Endothelial cell of umbilical vein (primary cell): Measurements from ENCODE around the gene COL16A1. TPM values are rescaled to one million over a fixed set of nuclear protein-coding genes. Genes with fewer than 3 reads are reported as not detected.

ENCODE experiments used
- BruUV-seq: library from RNA; stranded (reverse); fragments of 400-500 nt; replicated peaks from 2 replicates; lab custom pipeline; 2021; lab: Mats Ljungman, UMichigan
- CTCF ChIA-PET: fragments of 300-600, 350-600 bp; sonication (Branson Sonifier 250); formaldehyde crosslinking; loops from one replicate; lab custom pipeline; 2021; ENCODE audit warnings: antibody characterized with exemption, inconsistent platforms; lab: Charles Lee
- POLR2A ChIA-PET: fragments of 300-600, 350-600 bp; sonication (Branson Sonifier 250); formaldehyde crosslinking; loops from one replicate; lab custom pipeline; 2021; ENCODE audit warnings: antibody characterized with exemption, inconsistent platforms; lab: Charles Lee
- DNase-seq: peaks from one replicate; pipeline ENCODE4 v3.0.0-alpha.2; 2011; ENCODE audit warnings: low read depth, low spot score
- FAIRE-seq: peaks from 2 replicates; lab custom pipeline; 2011; peaks lifted over from hg19 to GRCh38; lab: Jason Lieb, UNC
- H2AFZ ChIP-seq: 2 replicates; pipeline ENCODE4 v1.6.0; 2012; ENCODE audit warnings: low read depth, low read length, control low read depth, inconsistent platforms
- H3K27ac ChIP-seq: 2 replicates; pipeline ENCODE4 v1.5.1; 2011; ENCODE audit warnings: low read depth, mild to moderate bottlenecking, control low read depth, low read length, moderate library complexity; ENCODE audit not compliant: insufficient read depth
- H3K27me3 ChIP-seq, 2 experiments: 2 replicates each; pipeline versions ENCODE4 v1.6.0 to v1.6.1; 2011; ENCODE audit warnings: low read length in 2 of 2, mixed read lengths in 1 of 2; ENCODE audit not compliant: control insufficient read depth in 2 of 2, insufficient read depth in 2 of 2
- H3K36me3 ChIP-seq, 2 experiments: 2 replicates in 1 of 2; 3 replicates in 1 of 2; pipeline ENCODE4 v1.5.1; 2011; ENCODE audit warnings: low read length in 2 of 2, mild to moderate bottlenecking in 1 of 2, moderate library complexity in 1 of 2; ENCODE audit not compliant: control insufficient read depth in 2 of 2, insufficient read depth in 2 of 2; ENCODE audit errors: extremely low read depth in 1 of 2
- H3K4me1 ChIP-seq: 3 replicates; pipeline ENCODE4 v1.5.1; 2011; ENCODE audit warnings: mild to moderate bottlenecking, low read length; ENCODE audit not compliant: control insufficient read depth, insufficient read depth; ENCODE audit errors: extremely low read depth
- H3K4me2 ChIP-seq: 2 replicates; pipeline ENCODE4 v1.6.1; 2011; ENCODE audit warnings: low read length, control low read depth, mixed read lengths; ENCODE audit not compliant: insufficient read depth
- H3K4me3 ChIP-seq, 3 experiments: fragments of 200-600 bp in 1 of 3; sonication (generic), shearing (Covaris generic) in 1 of 3; replicated peaks in 1 of 3; 2 replicates each; pipeline ENCODE4 v1.5.1; 2011 to 2016; ENCODE audit warnings: control low read depth in 3 of 3, low read length in 3 of 3, mild to moderate bottlenecking in 2 of 3, inconsistent platforms in 1 of 3, low read depth in 1 of 3, moderate library complexity in 1 of 3; ENCODE audit not compliant: insufficient read depth in 1 of 3
- H3K79me2 ChIP-seq: 2 replicates; pipeline ENCODE4 v1.6.0; 2012; ENCODE audit warnings: low read length, inconsistent platforms; ENCODE audit not compliant: control insufficient read depth, insufficient read depth
- H3K9ac ChIP-seq: replicated peaks from 2 replicates; pipeline ENCODE3; 2011; ENCODE audit warnings: low read length, control low read depth; ENCODE audit not compliant: insufficient read depth; ENCODE audit errors: extremely low read depth
- H3K9me1 ChIP-seq: replicated peaks from 3 replicates; pipeline ENCODE4 v1.6.0; 2011; ENCODE audit warnings: mild to moderate bottlenecking, low read length; ENCODE audit not compliant: control insufficient read depth, insufficient read depth; ENCODE audit errors: extremely low read depth
- H3K9me3 ChIP-seq: replicated peaks from 2 replicates; pipeline ENCODE4 v1.5.1; 2012; ENCODE audit warnings: low read length, inconsistent platforms; ENCODE audit not compliant: control insufficient read depth, insufficient read depth
- H4K20me1 ChIP-seq: replicated peaks from 2 replicates; pipeline ENCODE3; 2011; ENCODE audit warnings: mild to moderate bottlenecking, low read length; ENCODE audit not compliant: control insufficient read depth, insufficient read depth; ENCODE audit errors: extremely low read depth
- EZH2 ChIP-seq: IDR thresholded peaks from 2 replicates; pipeline ENCODE4 v1.6.1; 2012; ENCODE audit warnings: borderline replicate concordance, low read depth, mild to moderate bottlenecking, moderate library complexity, low read length, inconsistent platforms; ENCODE audit not compliant: severe bottlenecking
- FOS ChIP-seq: IDR thresholded peaks from 2 replicates; pipeline ENCODE4 v1.6.1; 2011; ENCODE audit warnings: mild to moderate bottlenecking, low read length, moderate library complexity, borderline replicate concordance; ENCODE audit not compliant: insufficient read depth
- GATA2 ChIP-seq: IDR thresholded peaks from 2 replicates; pipeline ENCODE4 v1.7.0; 2011; ENCODE audit warnings: low read depth, mild to moderate bottlenecking, moderate library complexity, mixed read lengths, low read length; ENCODE audit not compliant: insufficient read length, insufficient read depth
- JUN ChIP-seq: IDR thresholded peaks from 2 replicates; pipeline ENCODE4 v1.6.1; 2011; ENCODE audit warnings: borderline replicate concordance, low read depth; ENCODE audit not compliant: insufficient read length, insufficient read depth
- MYC ChIP-seq: IDR thresholded peaks from one replicate; pipeline ENCODE4 v1.6.1; 2011; ENCODE audit warnings: mild to moderate bottlenecking, low read depth, low read length
- POLR2A ChIP-seq: IDR thresholded peaks from 2 replicates; pipeline ENCODE4 v1.6.1; 2012; ENCODE audit warnings: low read depth, mild to moderate bottlenecking, control low read depth, low read length
- POLR2AphosphoS5 ChIP-seq: IDR thresholded peaks from 2 replicates; pipeline ENCODE4 v1.6.1; 2012; ENCODE audit warnings: low read depth, mild to moderate bottlenecking, control low read depth, low read length, moderate library complexity; ENCODE audit not compliant: insufficient read depth
- dilution Hi-C: fragments of 300-500 bp; cut with MboI; formaldehyde crosslinking; loops from one replicate; pipeline ENCODE4 v1.15.0; 2019; ENCODE audit warnings: low sequenced_read_pairs; ENCODE audit not compliant: extremely low pct_ligation_motif_present
- intact Hi-C: fragments of 100-400 bp; cut with micrococcal nuclease; formaldehyde crosslinking; loops from one replicate; pipeline ENCODE4 v1.10.0; 2022
- polyA plus RNA-seq, 4 experiments: library from polyadenylated mRNA; depleted of rRNA in 3 of 4; stranded (reverse) in 3 of 4; unstranded in 1 of 4; fragments of >200 nt; gene quantifications; 2 replicates each; pipeline versions ENCODE4 v1.2.1 to v1.2.3, GENCODE V29; 2011 to 2012; ENCODE audit warnings: missing spikeins in 1 of 4
- total RNA-seq: library from RNA; stranded (reverse); gene quantifications from 2 replicates; pipeline ENCODE4 v1.2.3, GENCODE V29; 2021
- TF ChIP-seq, protein P1 (sequence below), 2 donors: IDR thresholded peaks; 1 replicate in 1 of 2; 2 replicates in 1 of 2; pipeline ENCODE4 v1.5.1; 2011; ENCODE audit warnings: low read length in 2 of 2, mild to moderate bottlenecking in 2 of 2, moderate library complexity in 2 of 2, control low read depth in 1 of 2, inconsistent platforms in 1 of 2, low read depth in 1 of 2; ENCODE audit not compliant: insufficient read depth in 1 of 2; ENCODE audit errors: extremely low read depth in 1 of 2

Gene COL16A1
- total and polyA plus RNA-seq, 2 donors (not counting 3 experiments of a cell fraction or from before 2014, with no cell fraction given): 0.68 to 1.2 TPM

- dilution Hi-C loops (no loop called here), intact Hi-C loops (no loop called here)
- Histone ChIP-seq H3K9ac (no peak overlapping the region), H2AFZ (no peak overlapping the region), H3K4me2 (no peak overlapping the region), H3K36me3 (no peaks in the 10 kb centered on the region), H3K79me2 (no peaks in the 10 kb centered on the region), H4K20me1 (no peaks in the 10 kb centered on the region), H3K9me3 (no peaks in the 10 kb centered on the region), H3K27me3 (no peaks in the 10 kb centered on the region), H3K9me1 (no peaks in the 10 kb centered on the region), H3K4me1 (peaks cover 19% of the 10 kb centered on the region), H3K27ac (no peak overlapping the region), H3K4me3 (no peak overlapping the region)
- FAIRE-seq: no peak
- ChIA-PET CTCF (interaction anchor here (0.7 to 2.9 kb wide), 6 partner anchors 17 to 105 kb away, joined by 3 to 15 read pairs (median 4); no protein-coding TSS in a partner anchor), POLR2A (no interaction called here)
- TF ChIP-seq MYC: no peak
- TF ChIP-seq, protein P1, sequence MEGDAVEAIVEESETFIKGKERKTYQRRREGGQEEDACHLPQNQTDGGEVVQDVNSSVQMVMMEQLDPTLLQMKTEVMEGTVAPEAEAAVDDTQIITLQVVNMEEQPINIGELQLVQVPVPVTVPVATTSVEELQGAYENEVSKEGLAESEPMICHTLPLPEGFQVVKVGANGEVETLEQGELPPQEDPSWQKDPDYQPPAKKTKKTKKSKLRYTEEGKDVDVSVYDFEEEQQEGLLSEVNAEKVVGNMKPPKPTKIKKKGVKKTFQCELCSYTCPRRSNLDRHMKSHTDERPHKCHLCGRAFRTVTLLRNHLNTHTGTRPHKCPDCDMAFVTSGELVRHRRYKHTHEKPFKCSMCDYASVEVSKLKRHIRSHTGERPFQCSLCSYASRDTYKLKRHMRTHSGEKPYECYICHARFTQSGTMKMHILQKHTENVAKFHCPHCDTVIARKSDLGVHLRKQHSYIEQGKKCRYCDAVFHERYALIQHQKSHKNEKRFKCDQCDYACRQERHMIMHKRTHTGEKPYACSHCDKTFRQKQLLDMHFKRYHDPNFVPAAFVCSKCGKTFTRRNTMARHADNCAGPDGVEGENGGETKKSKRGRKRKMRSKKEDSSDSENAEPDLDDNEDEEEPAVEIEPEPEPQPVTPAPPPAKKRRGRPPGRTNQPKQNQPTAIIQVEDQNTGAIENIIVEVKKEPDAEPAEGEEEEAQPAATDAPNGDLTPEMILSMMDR (IDR thresholded peaks at IDR 0.05; ENCODE audit: extremely low read depth in 1 of 2, insufficient read depth in 1 of 2, low read depth in 1 of 2, low read length in 2 of 2): peak; percentile 30 to 56
- no peak for TF ChIP-seq POLR2A
- DNase-seq: no peak
- BruUV-seq: no TSS peak
Observed at GRCh38 chr1:31683997-31684396, 19.8 kb downstream of the COL16A1 start.

DNA sequence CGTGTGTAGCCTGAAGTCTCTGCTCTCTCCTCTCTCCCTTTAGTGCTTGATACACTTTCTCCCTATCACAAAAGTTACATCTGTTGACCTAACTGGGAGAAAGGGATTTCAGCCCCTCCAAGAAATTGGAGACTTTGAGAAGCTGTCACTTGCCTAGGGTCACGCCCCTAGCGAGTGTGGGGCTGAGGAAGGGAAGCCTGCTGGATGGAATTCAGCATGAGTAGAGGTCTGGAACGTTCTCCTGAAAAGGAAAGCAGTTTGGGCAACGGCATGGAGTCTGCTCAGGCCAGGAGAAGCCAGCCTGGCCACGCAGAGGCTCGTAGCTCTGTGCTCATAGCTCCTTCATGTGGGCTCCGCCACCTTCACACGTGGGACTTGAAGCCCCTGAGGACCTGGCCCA, 22.4 kb downstream of the COL16A1 start:
- Histone ChIP-seq H3K4me1 (peaks cover 19% of the 10 kb centered on the region), H3K9me1 (no peaks in the 10 kb centered on the region), H2AFZ (peak overlapping the region; percentile 55), H3K9ac (no peak overlapping the region), H3K9me3 (no peaks in the 10 kb centered on the region), H3K79me2 (no peaks in the 10 kb centered on the region), H4K20me1 (no peaks in the 10 kb centered on the region), H3K27me3 (no peaks in the 10 kb centered on the region), H3K27ac (no peak overlapping the region), H3K36me3 (no peaks in the 10 kb centered on the region), H3K4me3 (no peak overlapping the region), H3K4me2 (no peak overlapping the region)
- TF ChIP-seq MYC: no peak
- TF ChIP-seq GATA2: no peak
- no peak for TF ChIP-seq EZH2
- TF ChIP-seq POLR2A: no peak
- TF ChIP-seq JUN: no peak
- TF ChIP-seq FOS: no peak
- no peak for TF ChIP-seq POLR2AphosphoS5
- ChIA-PET POLR2A (interaction anchor here (0.8 kb wide), 1 partner anchor 107 kb away, joined by 3 read pairs; no protein-coding TSS in a partner anchor), CTCF (interaction anchor here (0.9 to 2.9 kb wide), 2 partner anchors 35 to 108 kb away, joined by 3 to 15 read pairs; no protein-coding TSS in a partner anchor)
- FAIRE-seq (no peak), DNase-seq (no peak)
- BruUV-seq: no TSS peak
- dilution Hi-C loops (no loop called here), intact Hi-C loops (no loop called here)
